GM19468 (cell line): ENCODE results near the gene GLRX3.

ENCODE experiments used
- ATAC-seq: cut with Tn5 transposase; IDR thresholded peaks from one replicate; pipeline ENCODE4 v1.9.1; 2021; ENCODE audit warnings: mild to moderate bottlenecking, moderate library complexity, moderate number of reproducible peaks; ENCODE audit not compliant: unreplicated experiment; ENCODE audit errors: extremely low read depth

Gene GLRX3

GRCh38 chr10:130137090-130137448 lies 878 bp downstream of the GLRX3 start:
- ATAC-seq, result no peak

GRCh38 chr10:130137659-130138478 lies 1.7 kb downstream of the GLRX3 start:
- no peak for ATAC-seq

- ATAC-seq, result no peak
Observed at GRCh38 chr10:130138479-130138866, 2.3 kb downstream of the GLRX3 start.

GRCh38 chr10:130140425-130140824 lies 4.2 kb downstream of the GLRX3 start:
- no peak for ATAC-seq

GRCh38 chr10:130141038-130141437 lies 4.8 kb downstream of the GLRX3 start:
- no peak for ATAC-seq

GRCh38 chr10:130141460-130141859 lies 5.3 kb downstream of the GLRX3 start:
- peak; percentile 3 for ATAC-seq

GRCh38 chr10:130141878-130142277 lies 5.7 kb downstream of the GLRX3 start:
- peak; percentile 61 for ATAC-seq

GRCh38 chr10:130146042-130146441 lies 9.9 kb downstream of the GLRX3 start:
- ATAC-seq, result no peak

GRCh38 chr10:130159192-130159794 lies 23.1 kb downstream of the GLRX3 start:
- ATAC-seq, result no peak

- ATAC-seq, result no peak
Observed at GRCh38 chr10:130160775-130161174, 24.6 kb downstream of the GLRX3 start.

- ATAC-seq, result no peak
Observed at GRCh38 chr10:130161331-130161730, 25.1 kb downstream of the GLRX3 start.

GRCh38 chr10:130167193-130167592 lies 31.0 kb downstream of the GLRX3 start:
- ATAC-seq, result no peak

GRCh38 chr10:130167707-130168106 lies 31.5 kb downstream of the GLRX3 start:
- ATAC-seq, result no peak

- no peak for ATAC-seq
Observed at GRCh38 chr10:130169136-130169859, 33.1 kb downstream of the GLRX3 start.

GRCh38 chr10:130171196-130171595 lies 35.0 kb downstream of the GLRX3 start:
- no peak for ATAC-seq

GRCh38 chr10:130174328-130174727 lies 38.1 kb downstream of the GLRX3 start:
- ATAC-seq, result no peak

GRCh38 chr10:130175074-130175473 lies 38.9 kb downstream of the GLRX3 start:
- no peak for ATAC-seq

- no peak for ATAC-seq
Observed at GRCh38 chr10:130177250-130177649, 41.1 kb downstream of the GLRX3 start.

- no peak for ATAC-seq
Observed at GRCh38 chr10:130179640-130180039, 43.4 kb downstream of the GLRX3 start.

GRCh38 chr10:130180416-130180815 lies 44.2 kb downstream of the GLRX3 start:
- ATAC-seq, result no peak

- ATAC-seq, result no peak
Observed at GRCh38 chr10:130181858-130182257, 45.7 kb downstream of the GLRX3 start.
